GM12891 (cell line): ENCODE data around the gene CAMKV.

Source experiments
- PAX5 ChIP-seq: IDR thresholded peaks from 2 replicates; pipeline ENCODE4 v1.6.1; 2011; ENCODE audit warnings: low read length, moderate library complexity, mild to moderate bottlenecking; ENCODE audit not compliant: insufficient read depth, severe bottlenecking
- POLR2A ChIP-seq: IDR thresholded peaks from 2 replicates; pipeline ENCODE4 v1.6.1; 2011; ENCODE audit warnings: low read depth, low read length, control low read depth
- POLR2AphosphoS5 ChIP-seq: IDR thresholded peaks from 2 replicates; pipeline ENCODE4 v1.6.1; 2011; ENCODE audit warnings: low read depth, low read length, control low read depth
- TAF1 ChIP-seq: IDR thresholded peaks from 2 replicates; pipeline ENCODE4 v1.6.1; 2011; ENCODE audit warnings: low read depth, low read length, control low read depth

DNA sequence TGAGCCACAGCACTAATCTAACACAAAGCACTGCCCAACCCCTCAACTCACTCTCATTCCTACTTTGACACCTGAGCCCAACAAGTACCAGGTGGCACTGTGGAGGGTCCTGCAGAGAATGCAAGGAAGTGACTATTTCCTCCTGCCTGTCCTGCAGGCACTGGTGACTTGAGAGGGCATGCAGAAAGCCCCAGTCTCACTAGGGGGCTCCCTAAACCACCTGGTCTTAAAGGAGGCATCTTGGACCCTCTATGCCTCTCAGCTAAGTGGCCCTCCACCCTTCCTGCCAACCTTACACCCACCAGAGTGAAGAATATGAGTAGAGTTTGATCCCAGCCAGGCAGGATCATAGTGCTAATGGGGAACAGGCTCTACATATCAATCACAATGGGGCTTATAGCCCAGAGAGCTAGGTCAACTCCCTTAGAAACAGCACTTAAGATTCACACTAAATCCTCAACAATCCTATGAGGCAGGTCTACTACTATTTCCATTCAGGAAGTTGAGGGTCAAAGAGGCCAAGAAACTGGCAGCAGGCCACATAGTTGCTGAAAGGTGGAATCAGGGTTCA, 28.5 kb downstream of the CAMKV start:
- TF ChIP-seq TAF1, result no peak
- TF ChIP-seq POLR2A, result no peak
- TF ChIP-seq POLR2AphosphoS5, result no peak
- no peak for TF ChIP-seq PAX5
